Caco-2 (cell line): Measurements from ENCODE around the gene EHD4. TPM values are rescaled to one million over a fixed set of nuclear protein-coding genes. Genes with fewer than 3 reads are reported as not detected.

ENCODE experiments used
- BruUV-seq: library from RNA; stranded (reverse); fragments of 400-500 nt; replicated peaks from 2 replicates; lab custom pipeline; 2021; lab: Mats Ljungman, UMichigan
- CTCF ChIA-PET: fragments of 300-600 bp; sonication (Branson Sonifier 250); formaldehyde crosslinking; loops from one replicate; lab custom pipeline; 2022; ENCODE audit warnings: antibody characterized with exemption; lab: Charles Lee
- POLR2A ChIA-PET: fragments of 300-600 bp; sonication (Branson Sonifier 250); formaldehyde crosslinking; loops from one replicate; lab custom pipeline; 2022; ENCODE audit warnings: antibody characterized with exemption; lab: Charles Lee
- DNase-seq, 2 experiments: peaks; one replicate each; pipeline versions ENCODE4 v3.0.0 to v3.0.0-alpha.2; 2020 to 2022
- H3K27me3 ChIP-seq: replicated peaks from 2 replicates; pipeline ENCODE4 v1.6.0; 2011; ENCODE audit warnings: low read length; ENCODE audit not compliant: control insufficient read depth, insufficient read depth
- H3K36me3 ChIP-seq: 2 replicates; pipeline ENCODE4 v1.5.1; 2011; ENCODE audit warnings: low read length; ENCODE audit not compliant: control insufficient read depth, insufficient read depth
- H3K4me1 ChIP-seq: fragments of 250-450 bp; sonication (Bioruptor Pico); 2 replicates; pipeline ENCODE4 v1.5.1; 2020; ENCODE audit warnings: mild to moderate bottlenecking
- H3K4me3 ChIP-seq: 2 replicates; pipeline ENCODE4 v1.5.1; 2011; ENCODE audit warnings: low read depth, mild to moderate bottlenecking, control low read depth, low read length
- H3K9me3 ChIP-seq: fragments of 250-450 bp; sonication (Bioruptor Pico); 2 replicates; pipeline ENCODE4 v1.5.1; 2020; ENCODE audit warnings: mild to moderate bottlenecking, moderate library complexity
- H3K27ac Mint-ChIP-seq: one replicate; pipeline ENCODE4 v1.8.0; 2022; ENCODE audit warnings: mixed read lengths; ENCODE audit not compliant: unreplicated experiment
- H3K27me3 Mint-ChIP-seq: one replicate; pipeline ENCODE4 v1.8.0; 2022; ENCODE audit warnings: mixed read lengths; ENCODE audit not compliant: insufficient read depth, unreplicated experiment
- H3K36me3 Mint-ChIP-seq: one replicate; pipeline ENCODE4 v1.8.0; 2022; ENCODE audit warnings: mild to moderate bottlenecking, mixed read lengths; ENCODE audit not compliant: insufficient read depth, unreplicated experiment
- H3K4me1 Mint-ChIP-seq: one replicate; pipeline ENCODE4 v1.8.0; 2022; ENCODE audit warnings: low read depth, mixed read lengths; ENCODE audit not compliant: unreplicated experiment
- H3K4me3 Mint-ChIP-seq: one replicate; pipeline ENCODE4 v1.8.0; 2022; ENCODE audit warnings: mild to moderate bottlenecking, moderate library complexity, mixed read lengths; ENCODE audit not compliant: unreplicated experiment
- H3K9me3 Mint-ChIP-seq: one replicate; pipeline ENCODE4 v1.8.0; 2022; ENCODE audit warnings: mixed read lengths; ENCODE audit not compliant: unreplicated experiment
- intact Hi-C: fragments of 100-400 bp; cut with micrococcal nuclease; formaldehyde crosslinking; loops from one replicate; pipeline ENCODE4 v1.10.0; 2022; ENCODE audit not compliant: unreplicated experiment
- total RNA-seq: library from RNA; stranded (reverse); gene quantifications from 2 replicates; pipeline ENCODE4 v1.2.3, GENCODE V29; 2022
- TF ChIP-seq, protein P1 (sequence below), 2 experiments: fragments of 200-600 bp in 1 of 2; IDR thresholded peaks; 1 replicate in 1 of 2; 2 replicates in 1 of 2; pipeline versions ENCODE4 v1.5.1 to v1.8.0; 2011 to 2022; ENCODE audit warnings: antibody characterized with exemption in 1 of 2, control low read depth in 1 of 2, inconsistent platforms in 1 of 2, low read depth in 1 of 2, low read length in 1 of 2, mild to moderate bottlenecking in 1 of 2, moderate library complexity in 1 of 2; ENCODE audit not compliant: insufficient read depth in 1 of 2, severe bottlenecking in 1 of 2, unreplicated experiment in 1 of 2

The EHD4 gene
- total RNA-seq, 1 experiment from 2014 or later, result 31.6 TPM

DNA sequence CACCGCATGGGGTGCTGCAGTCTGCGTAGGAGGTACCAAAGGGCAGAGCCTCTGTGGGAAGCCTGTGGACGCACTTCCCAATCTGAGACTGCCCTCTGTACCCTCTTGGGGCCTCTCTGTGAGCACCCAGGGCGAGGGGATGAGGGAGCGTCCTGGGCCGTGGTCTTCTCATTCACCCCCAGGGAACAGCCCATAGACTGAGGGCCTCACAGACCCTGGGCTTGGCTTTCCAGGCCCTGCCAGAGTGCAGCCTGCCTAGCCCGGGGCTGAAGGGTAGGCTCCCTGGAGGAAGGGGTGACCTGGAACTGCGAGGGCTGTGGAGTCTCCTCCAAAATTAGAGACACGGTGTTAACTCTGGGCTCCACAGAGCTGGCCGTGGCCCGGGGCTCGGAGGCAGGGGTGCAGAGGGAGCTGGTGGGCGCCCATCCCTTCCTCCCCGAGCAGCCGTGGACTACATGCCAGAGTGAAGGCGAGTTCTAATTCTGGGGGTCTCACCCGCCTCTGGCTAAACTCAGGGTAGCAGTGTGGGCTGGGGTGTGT lies 78.0 kb downstream of the EHD4 start:
- Histone ChIP-seq H3K9me3 (no peaks in the 10 kb centered on the region), H3K27me3 (no peaks in the 10 kb centered on the region), H3K4me3 (no peak overlapping the region), H3K4me1 (no peaks in the 10 kb centered on the region), H3K36me3 (no peaks in the 10 kb centered on the region)
- POLR2A ChIA-PET, result no interaction called here
- TF ChIP-seq, protein P1, sequence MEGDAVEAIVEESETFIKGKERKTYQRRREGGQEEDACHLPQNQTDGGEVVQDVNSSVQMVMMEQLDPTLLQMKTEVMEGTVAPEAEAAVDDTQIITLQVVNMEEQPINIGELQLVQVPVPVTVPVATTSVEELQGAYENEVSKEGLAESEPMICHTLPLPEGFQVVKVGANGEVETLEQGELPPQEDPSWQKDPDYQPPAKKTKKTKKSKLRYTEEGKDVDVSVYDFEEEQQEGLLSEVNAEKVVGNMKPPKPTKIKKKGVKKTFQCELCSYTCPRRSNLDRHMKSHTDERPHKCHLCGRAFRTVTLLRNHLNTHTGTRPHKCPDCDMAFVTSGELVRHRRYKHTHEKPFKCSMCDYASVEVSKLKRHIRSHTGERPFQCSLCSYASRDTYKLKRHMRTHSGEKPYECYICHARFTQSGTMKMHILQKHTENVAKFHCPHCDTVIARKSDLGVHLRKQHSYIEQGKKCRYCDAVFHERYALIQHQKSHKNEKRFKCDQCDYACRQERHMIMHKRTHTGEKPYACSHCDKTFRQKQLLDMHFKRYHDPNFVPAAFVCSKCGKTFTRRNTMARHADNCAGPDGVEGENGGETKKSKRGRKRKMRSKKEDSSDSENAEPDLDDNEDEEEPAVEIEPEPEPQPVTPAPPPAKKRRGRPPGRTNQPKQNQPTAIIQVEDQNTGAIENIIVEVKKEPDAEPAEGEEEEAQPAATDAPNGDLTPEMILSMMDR (IDR thresholded peaks at IDR 0.05; ENCODE audit: insufficient read depth in 1 of 2, low read depth in 1 of 2, low read length in 1 of 2, severe bottlenecking in 1 of 2, unreplicated experiment in 1 of 2), result no peak
- Mint-ChIP-seq H3K9me3 (no peaks in the 10 kb centered on the region), H3K36me3 (peaks cover 55% of the 10 kb centered on the region), H3K27ac (no peak overlapping the region), H3K27me3 (no peaks in the 10 kb centered on the region), H3K4me3 (no peak overlapping the region), H3K4me1 (no peaks in the 10 kb centered on the region)
- intact Hi-C loops, result no loop called here
- CTCF ChIA-PET, result no interaction called here
- no peak for DNase-seq
- BruUV-seq, result no TSS peak

DNA sequence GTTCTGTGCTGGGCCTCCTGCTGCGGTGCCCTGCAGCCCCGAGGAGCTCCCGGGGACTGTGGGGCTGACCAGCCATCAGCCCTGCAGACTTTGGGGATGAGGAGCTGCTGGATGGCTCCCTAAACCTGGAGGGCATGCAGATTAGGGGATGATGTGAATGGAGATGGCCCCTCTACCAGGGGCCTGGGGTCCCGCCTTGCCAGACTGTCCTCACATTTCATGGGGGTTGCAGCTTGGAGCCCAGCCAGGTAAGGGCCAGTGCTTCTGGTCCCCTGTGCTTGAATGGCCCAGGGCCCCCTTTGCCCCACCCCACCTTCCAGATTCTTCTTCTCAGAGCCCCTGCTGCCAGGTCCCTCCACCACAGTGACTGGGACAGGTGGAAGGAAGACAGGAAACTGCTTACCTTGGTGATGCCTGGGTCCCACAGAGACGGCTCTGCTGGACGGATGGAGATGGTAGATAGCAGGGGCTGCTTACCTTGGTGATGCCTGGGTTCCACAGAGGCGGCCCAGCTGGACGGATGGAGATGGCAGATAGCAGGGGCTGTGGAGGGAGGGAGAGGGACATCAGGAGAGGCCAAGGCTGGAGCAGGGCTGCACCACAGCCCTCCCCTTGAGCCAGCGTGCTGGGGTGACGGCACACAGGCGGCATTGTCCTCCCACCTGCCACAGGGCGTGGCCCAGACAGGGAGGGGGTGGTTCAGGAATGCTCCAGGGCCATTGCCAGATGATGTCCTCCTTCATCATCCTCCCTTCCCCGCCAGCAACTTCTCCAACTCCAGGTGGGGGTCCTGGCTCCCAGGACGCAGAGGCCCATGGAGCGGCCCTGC lies 78.7 kb downstream of the EHD4 start, which contains the start of gene SPTBN5:
Gene SPTBN5, minus strand, starts transcription at position 632 of the 829 bp plus-strand sequence. Its CDS starts 556 bp downstream, at position 76.
- CTCF ChIA-PET, result no interaction called here
- Histone ChIP-seq H3K4me1 (no peaks in the 10 kb centered on the region), H3K4me3 (no peak within 1 kb of the TSS), H3K36me3 (no peaks in the 10 kb centered on the region), H3K27me3 (no peaks in the 10 kb centered on the region), H3K9me3 (no peaks in the 10 kb centered on the region)
- Mint-ChIP-seq H3K27ac (peak within 1 kb of the TSS; percentile 8), H3K4me3 (no peak within 1 kb of the TSS), H3K9me3 (no peaks in the 10 kb centered on the region), H3K4me1 (no peaks in the 10 kb centered on the region), H3K36me3 (peaks cover 48% of the 10 kb centered on the region), H3K27me3 (no peaks in the 10 kb centered on the region)
- BruUV-seq, result no TSS peak
- TF ChIP-seq, protein P1 (IDR thresholded peaks at IDR 0.05; ENCODE audit: insufficient read depth in 1 of 2, low read depth in 1 of 2, low read length in 1 of 2, severe bottlenecking in 1 of 2, unreplicated experiment in 1 of 2), result no peak
- no peak for DNase-seq
- POLR2A ChIA-PET, result no interaction called here
- intact Hi-C loops, result no loop called here

DNA sequence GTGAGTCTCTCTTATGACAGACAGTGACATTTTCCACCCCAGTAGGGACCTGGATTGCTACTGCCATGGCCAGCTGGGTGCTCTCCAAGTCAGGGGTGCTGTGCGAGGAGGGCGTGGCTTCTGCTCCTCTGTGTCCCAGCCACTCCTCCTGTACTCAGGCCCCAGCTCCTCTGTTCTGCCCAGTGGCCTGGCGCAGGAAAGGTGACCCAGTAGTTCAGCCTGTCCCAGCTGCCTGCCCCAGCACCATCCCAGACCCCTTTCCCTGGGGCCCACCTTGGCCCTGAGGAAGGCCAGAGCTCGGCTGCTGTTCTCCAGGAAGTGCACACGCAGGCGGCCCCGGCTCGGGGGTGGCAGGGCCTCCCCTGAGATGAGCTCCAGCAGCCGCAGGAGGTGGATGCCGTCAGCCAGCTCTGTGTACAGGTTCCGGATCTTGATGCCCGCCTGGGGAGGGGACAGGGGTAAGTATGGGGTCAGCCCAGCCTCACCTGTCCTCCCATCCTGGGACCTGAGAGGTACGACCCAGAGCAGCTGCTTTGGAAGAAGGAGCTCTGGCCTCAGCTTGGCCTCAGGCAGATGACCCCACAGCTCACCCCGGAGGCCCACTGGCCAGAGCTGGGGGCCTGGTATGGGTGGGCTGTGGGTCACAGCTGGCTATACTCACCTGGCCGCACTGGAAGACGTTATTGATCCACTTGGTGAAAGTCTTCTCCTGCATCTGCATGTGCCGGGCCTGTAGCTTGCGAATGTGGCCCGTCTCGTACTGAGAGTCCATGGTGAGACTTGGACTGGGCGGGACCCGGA lies 79.5 kb downstream of the EHD4 start:
- no peaks in the 10 kb centered on the region for H3K9me3 ChIP-seq
- POLR2A ChIA-PET, result no interaction called here
- Mint-ChIP-seq H3K27me3 (no peaks in the 10 kb centered on the region), H3K27ac (no peak overlapping the region), H3K9me3 (no peaks in the 10 kb centered on the region), H3K4me3 (no peak overlapping the region), H3K4me1 (no peaks in the 10 kb centered on the region), H3K36me3 (peaks cover 41% of the 10 kb centered on the region)
- intact Hi-C loops, result no loop called here
- TF ChIP-seq, protein P1 (IDR thresholded peaks at IDR 0.05; ENCODE audit: insufficient read depth in 1 of 2, low read depth in 1 of 2, low read length in 1 of 2, severe bottlenecking in 1 of 2, unreplicated experiment in 1 of 2), result no peak
- no peak for DNase-seq
- BruUV-seq, result no TSS peak
- H3K4me3 ChIP-seq, result no peak overlapping the region
- H3K36me3 ChIP-seq, result no peaks in the 10 kb centered on the region
- H3K27me3 ChIP-seq, result no peaks in the 10 kb centered on the region
- H3K4me1 ChIP-seq, result no peaks in the 10 kb centered on the region
- CTCF ChIA-PET, result interaction anchor here (1.4 kb wide), 1 partner anchor 12 kb away, joined by 5 read pairs; no protein-coding TSS in a partner anchor
